ENCODE measurements around the gene FYN.
"Not testable (repeated sequence)": the region's sequence is repeated elsewhere in the genome, so short reads cannot be mapped to it uniquely, and the experiment has no call there.

FYN gene

GRCh38 chr6:111873178-111874024 lies at the start of gene FYN:
TSS of gene FYN (minus strand) at chr6:111873452. CDS start at chr6:111720051, 153,401 bp downstream.
- DNase-seq (ENCODE audit: low spot score), result peak; percentile 99

GRCh38 chr6:111922454-111923297 lies 49.4 kb upstream of the FYN start:
- peak; percentile 39 for DNase-seq (ENCODE audit: low spot score)

- peak; percentile 41 for DNase-seq (ENCODE audit: low spot score)
Observed at GRCh38 chr6:111921103-111921502, 47.9 kb upstream of the FYN start.

- DNase-seq (ENCODE audit: low spot score), result no peak
Observed at GRCh38 chr6:111920578-111920977, 47.3 kb upstream of the FYN start.

- DNase-seq (ENCODE audit: low spot score), result no peak
Observed at GRCh38 chr6:111918825-111919224, 45.6 kb upstream of the FYN start.

GRCh38 chr6:111916747-111917146 lies 43.5 kb upstream of the FYN start:
- DNase-seq (ENCODE audit: low spot score), result no peak

GRCh38 chr6:111914617-111915016 lies 41.4 kb upstream of the FYN start:
- DNase-seq (ENCODE audit: low spot score), result no peak

GRCh38 chr6:111912904-111913303 lies 39.7 kb upstream of the FYN start:
- no peak for DNase-seq (ENCODE audit: low spot score)

- no peak for DNase-seq (ENCODE audit: low spot score)
Observed at GRCh38 chr6:111911428-111911827, 38.2 kb upstream of the FYN start.

- DNase-seq (ENCODE audit: low spot score), result no peak
Observed at GRCh38 chr6:111909238-111909637, 36.0 kb upstream of the FYN start.

- not testable (repeated sequence) for DNase-seq (ENCODE audit: low spot score)
Observed at GRCh38 chr6:111908365-111908764, 35.1 kb upstream of the FYN start.

GRCh38 chr6:111900735-111901134 lies 27.5 kb upstream of the FYN start:
- no peak for DNase-seq (ENCODE audit: low spot score)

- no peak for DNase-seq (ENCODE audit: low spot score)
Observed at GRCh38 chr6:111899531-111899930, 26.3 kb upstream of the FYN start.

- peak; percentile 73 for DNase-seq (ENCODE audit: low spot score)
Observed at GRCh38 chr6:111898452-111898851, 25.2 kb upstream of the FYN start.

- DNase-seq (ENCODE audit: low spot score), result no peak
Observed at GRCh38 chr6:111894951-111895350, 21.7 kb upstream of the FYN start.

- DNase-seq (ENCODE audit: low spot score), result no peak
Observed at GRCh38 chr6:111894272-111894671, 21.0 kb upstream of the FYN start.

GRCh38 chr6:111892431-111892830 lies 19.2 kb upstream of the FYN start:
- no peak for DNase-seq (ENCODE audit: low spot score)

GRCh38 chr6:111890988-111891387 lies 17.7 kb upstream of the FYN start:
- no peak for DNase-seq (ENCODE audit: low spot score)

- DNase-seq (ENCODE audit: low spot score), result peak; percentile 47
Observed at GRCh38 chr6:111888928-111889695, 15.9 kb upstream of the FYN start.

GRCh38 chr6:111886793-111887192 lies 13.5 kb upstream of the FYN start:
- DNase-seq (ENCODE audit: low spot score), result not testable (repeated sequence)

GRCh38 chr6:111885373-111886027 lies 12.2 kb upstream of the FYN start:
- no peak for DNase-seq (ENCODE audit: low spot score)

- DNase-seq (ENCODE audit: low spot score), result no peak
Observed at GRCh38 chr6:111884068-111884467, 10.8 kb upstream of the FYN start.
